ENCODE measurements around the gene CMKLR1. TPM values are rescaled to one million over a fixed set of nuclear protein-coding genes. Genes with fewer than 3 reads are reported as not detected.

The CMKLR1 gene
- total RNA-seq, 4 donors from 2014 or later, result 0.19 to 5.7 (median 2.5) TPM

GRCh38 chr12:108312693-108313189 lies 26.4 kb downstream of the CMKLR1 start:
- Histone ChIP-seq H3K27me3 (peaks cover 0 to 3% (median 0%) of the 10 kb centered on the region in 4 donors), H3K4me1 (peaks cover 9 to 60% (median 12%) of the 10 kb centered on the region in 3 donors), H3K27ac (peak overlapping the region; percentile 2 to 82 (median 64)), H3K36me3 (no peaks in the 10 kb centered on the region), H3K9me3 (no peaks in the 10 kb centered on the region), H3K4me3 (no peak overlapping the region)
- WGBS, 2 donors, result 52 to 70% methylated on average over 2 of the region's 5 CpGs
- TF ChIP-seq, protein P1, sequence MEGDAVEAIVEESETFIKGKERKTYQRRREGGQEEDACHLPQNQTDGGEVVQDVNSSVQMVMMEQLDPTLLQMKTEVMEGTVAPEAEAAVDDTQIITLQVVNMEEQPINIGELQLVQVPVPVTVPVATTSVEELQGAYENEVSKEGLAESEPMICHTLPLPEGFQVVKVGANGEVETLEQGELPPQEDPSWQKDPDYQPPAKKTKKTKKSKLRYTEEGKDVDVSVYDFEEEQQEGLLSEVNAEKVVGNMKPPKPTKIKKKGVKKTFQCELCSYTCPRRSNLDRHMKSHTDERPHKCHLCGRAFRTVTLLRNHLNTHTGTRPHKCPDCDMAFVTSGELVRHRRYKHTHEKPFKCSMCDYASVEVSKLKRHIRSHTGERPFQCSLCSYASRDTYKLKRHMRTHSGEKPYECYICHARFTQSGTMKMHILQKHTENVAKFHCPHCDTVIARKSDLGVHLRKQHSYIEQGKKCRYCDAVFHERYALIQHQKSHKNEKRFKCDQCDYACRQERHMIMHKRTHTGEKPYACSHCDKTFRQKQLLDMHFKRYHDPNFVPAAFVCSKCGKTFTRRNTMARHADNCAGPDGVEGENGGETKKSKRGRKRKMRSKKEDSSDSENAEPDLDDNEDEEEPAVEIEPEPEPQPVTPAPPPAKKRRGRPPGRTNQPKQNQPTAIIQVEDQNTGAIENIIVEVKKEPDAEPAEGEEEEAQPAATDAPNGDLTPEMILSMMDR (IDR thresholded peaks at IDR 0.05), result no peak
- no peak for TF ChIP-seq POLR2A (IDR thresholded peaks at IDR 0.05)
- intact Hi-C loops (cut with DNase I), result no loop called here
- no peak for DNase-seq

GRCh38 chr12:108312073-108312659 lies 26.9 kb downstream of the CMKLR1 start:
- no peak for DNase-seq
- Histone ChIP-seq H3K27ac (peak overlapping the region in 3 of 4 donors; percentile 55 to 82 (median 72)), H3K27me3 (peaks cover 0 to 7% (median 0%) of the 10 kb centered on the region in 4 donors), H3K4me3 (no peak overlapping the region), H3K9me3 (no peaks in the 10 kb centered on the region), H3K36me3 (no peaks in the 10 kb centered on the region), H3K4me1 (peaks cover 9 to 65% (median 16%) of the 10 kb centered on the region in 3 donors)
- TF ChIP-seq POLR2A (IDR thresholded peaks at IDR 0.05), result no peak
- TF ChIP-seq, protein P1 (IDR thresholded peaks at IDR 0.05), result no peak
- WGBS, 2 donors, result 34 to 63% methylated on average over 5 to 6 of the region's 7 CpGs
- intact Hi-C loops (cut with DNase I), result no loop called here

- WGBS, 2 donors, result 43 to 75% methylated on average over 1 of the region's 4 CpGs
- intact Hi-C loops (cut with DNase I), result no loop called here
- H3K4me3 ChIP-seq, result no peak overlapping the region
- H3K27me3 ChIP-seq, result peaks cover 0 to 12% (median 0%) of the 10 kb centered on the region in 4 donors
- peak overlapping the region in 2 of 4 donors; percentile 72 to 82 for H3K27ac ChIP-seq
- TF ChIP-seq, protein P1 (IDR thresholded peaks at IDR 0.05), result no peak
- no peak for TF ChIP-seq POLR2A (IDR thresholded peaks at IDR 0.05)
- no peak for DNase-seq
- H3K36me3 ChIP-seq, result no peaks in the 10 kb centered on the region
- H3K9me3 ChIP-seq, result no peaks in the 10 kb centered on the region
- H3K4me1 ChIP-seq, result peaks cover 9 to 70% (median 19%) of the 10 kb centered on the region in 3 donors
Observed at GRCh38 chr12:108311605-108312004, 27.5 kb downstream of the CMKLR1 start.

DNA sequence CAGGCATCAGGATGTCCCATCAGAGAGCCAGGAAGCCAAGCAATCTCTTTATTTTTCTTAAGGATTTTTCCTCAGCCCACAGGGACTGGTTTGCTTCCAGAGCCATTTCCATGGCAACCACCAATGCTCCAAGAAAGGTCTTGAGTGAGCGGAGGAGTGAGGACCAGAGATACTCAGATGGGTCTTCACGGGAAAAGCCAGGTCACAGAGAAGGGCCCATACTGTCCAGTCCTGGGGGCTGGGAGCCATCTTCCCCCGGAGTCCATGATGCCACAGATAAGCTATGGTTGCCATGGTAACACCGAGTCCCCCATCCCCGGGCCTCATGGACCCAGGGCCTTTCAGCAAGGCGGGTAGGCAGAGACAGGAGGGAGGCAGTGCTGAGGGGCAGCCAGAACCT lies 28.6 kb downstream of the CMKLR1 start:
- intact Hi-C loops (cut with DNase I), result no loop called here
- Histone ChIP-seq H3K9me3 (no peaks in the 10 kb centered on the region), H3K27me3 (peaks cover 0 to 14% (median 0%) of the 10 kb centered on the region in 4 donors), H3K36me3 (no peaks in the 10 kb centered on the region), H3K4me3 (no peak overlapping the region), H3K4me1 (peaks cover 15 to 72% (median 25%) of the 10 kb centered on the region in 3 donors), H3K27ac (no peak overlapping the region)
- no peak for DNase-seq
- 83% methylated on average over 1 of the region's 6 CpGs; no CpG with 5 or more reads in 1 of the 2 donors for WGBS, 2 donors
- TF ChIP-seq, protein P1 (IDR thresholded peaks at IDR 0.05), result no peak
- no peak for TF ChIP-seq POLR2A (IDR thresholded peaks at IDR 0.05)

GRCh38 chr12:108309674-108310312 lies 29.3 kb downstream of the CMKLR1 start:
- TF ChIP-seq, protein P1 (IDR thresholded peaks at IDR 0.05), result no peak
- TF ChIP-seq POLR2A (IDR thresholded peaks at IDR 0.05), result no peak
- 44 to 68% methylated on average over 2 of the region's 2 CpGs for WGBS, 2 donors
- DNase-seq, result no peak
- intact Hi-C loops (cut with DNase I), result no loop called here
- Histone ChIP-seq H3K27ac (no peak overlapping the region), H3K4me1 (peaks cover 21 to 79% (median 32%) of the 10 kb centered on the region in 3 donors), H3K9me3 (no peaks in the 10 kb centered on the region), H3K36me3 (no peaks in the 10 kb centered on the region), H3K27me3 (peaks cover 0 to 15% (median 0%) of the 10 kb centered on the region in 4 donors), H3K4me3 (no peak overlapping the region)

All from esophagus squamous epithelium (tissue), 5 donors.